SK-N-DZ (cell line): ENCODE data around the gene HSFX3.
A peak's percentile ranks its signal among the peaks of the same experiment; 100 is the strongest.
"Not testable (repeated sequence)": the region's sequence is repeated elsewhere in the genome, so short reads cannot be mapped to it uniquely, and the experiment has no call there.

Source experiments
- DNase-seq: peaks from one replicate; pipeline ENCODE4 v3.0.0-alpha.2; 2015; ENCODE audit warnings: low spot score

The HSFX3 gene

GRCh38 chrX:149517308-149517707, 32.4 kb downstream of the HSFX3 start:
- no peak for DNase-seq

- no peak for DNase-seq
Observed at GRCh38 chrX:149516604-149517003, 33.1 kb downstream of the HSFX3 start.

- no peak for DNase-seq
Observed at GRCh38 chrX:149515954-149516602, 33.6 kb downstream of the HSFX3 start.

- DNase-seq, result no peak
Observed at GRCh38 chrX:149513825-149514428, 35.8 kb downstream of the HSFX3 start.

- DNase-seq, result peak; percentile 62
Observed at GRCh38 chrX:149512225-149512885, 37.4 kb downstream of the HSFX3 start.

- no peak for DNase-seq
Observed at GRCh38 chrX:149511081-149511480, 38.6 kb downstream of the HSFX3 start.

- DNase-seq, result no peak
Observed at GRCh38 chrX:149510386-149510785, 39.3 kb downstream of the HSFX3 start.

- no peak for DNase-seq
Observed at GRCh38 chrX:149508467-149508866, 41.3 kb downstream of the HSFX3 start.

- no peak for DNase-seq
Observed at GRCh38 chrX:149506349-149506748, 43.4 kb downstream of the HSFX3 start.

- no peak for DNase-seq
Observed at GRCh38 chrX:149505671-149506070, 44.1 kb downstream of the HSFX3 start.

- DNase-seq, result peak; percentile 87
Observed at GRCh38 chrX:149504915-149505651, 44.6 kb downstream of the HSFX3 start, which contains the start of gene IDS. TSS of gene IDS (minus strand) at chrX:149505306. CDS start at chrX:149505137, 169 bp downstream.

- DNase-seq, result peak; percentile 75
Observed at GRCh38 chrX:149504226-149504914, 45.4 kb downstream of the HSFX3 start.

- peak; percentile 59 for DNase-seq
Observed at GRCh38 chrX:149503446-149503845, 46.3 kb downstream of the HSFX3 start.

- DNase-seq, result not testable (repeated sequence)
Observed at GRCh38 chrX:149502923-149503322, 46.8 kb downstream of the HSFX3 start.

GRCh38 chrX:149499766-149500165, 50.0 kb downstream of the HSFX3 start:
- DNase-seq, result no peak

- no peak for DNase-seq
Observed at GRCh38 chrX:149498767-149499166, 51.0 kb downstream of the HSFX3 start.
